Brain microvascular endothelial cell (primary cell): ENCODE data around the gene COLGALT1.

Experiments
- DNase-seq: peaks from one replicate; pipeline ENCODE4 v3.0.0-alpha.2; 2020
- H3K27ac ChIP-seq: fragments of 250-450 bp; sonication (Bioruptor Pico); 2 replicates; pipeline ENCODE4 v1.5.1; 2020; ENCODE audit warnings: mild to moderate bottlenecking, moderate library complexity
- H3K27me3 ChIP-seq: fragments of 250-450 bp; sonication (Bioruptor Pico); replicated peaks from 2 replicates; pipeline ENCODE4 v1.5.1; 2020; ENCODE audit warnings: mild to moderate bottlenecking
- H3K36me3 ChIP-seq: fragments of 250-450 bp; sonication (Bioruptor Pico); replicated peaks from 2 replicates; pipeline ENCODE4 v1.5.1; 2020; ENCODE audit warnings: mild to moderate bottlenecking
- H3K4me3 ChIP-seq: 2 replicates; pipeline ENCODE4 v1.5.1; 2011; ENCODE audit warnings: low read depth, mild to moderate bottlenecking, control low read depth, low read length, moderate library complexity
- CTCF ChIP-seq: IDR thresholded peaks from 2 replicates; pipeline ENCODE4 v1.5.1; 2011; ENCODE audit warnings: low read depth, mild to moderate bottlenecking, moderate library complexity, low read length, control low read depth, inconsistent platforms; ENCODE audit errors: missing control alignments
- in situ Hi-C: cut with HindIII; loops from 2 replicates; pipeline ENCODE4 v1.10.0; 2017; ENCODE audit warnings: low sequenced_read_pairs, low pct_ligation_motif_present

COLGALT1 gene

GRCh38 chr19:17576758-17577456, 21.5 kb downstream of the COLGALT1 start:
- peaks cover 79% of the 10 kb centered on the region for H3K36me3 ChIP-seq
- in situ Hi-C loops: no loop called here

GRCh38 chr19:17577457-17578097, 22.1 kb downstream of the COLGALT1 start:
- DNase-seq: no peak
- H3K27ac ChIP-seq: no peak overlapping the region
- no peak for TF ChIP-seq CTCF
- in situ Hi-C loops: no loop called here
- peaks cover 81% of the 10 kb centered on the region for H3K36me3 ChIP-seq
- no peaks in the 10 kb centered on the region for H3K27me3 ChIP-seq
- no peak overlapping the region for H3K4me3 ChIP-seq

More at GRCh38 chr19:17576758-17577456, 21.5 kb downstream of the COLGALT1 start:
- no peak for TF ChIP-seq CTCF
- Histone ChIP-seq H3K4me3 (no peak overlapping the region), H3K27me3 (no peaks in the 10 kb centered on the region), H3K27ac (no peak overlapping the region)
- DNase-seq: no peak

- Histone ChIP-seq H3K4me3 (no peak overlapping the region), H3K27me3 (no peaks in the 10 kb centered on the region), H3K36me3 (peaks cover 67% of the 10 kb centered on the region), H3K27ac (no peak overlapping the region)
- TF ChIP-seq CTCF: no peak
- DNase-seq: peak; percentile 40
- in situ Hi-C loops: no loop called here
Measured at GRCh38 chr19:17579661-17580244, 24.3 kb downstream of the COLGALT1 start.

GRCh38 chr19:17580470-17581144, 25.2 kb downstream of the COLGALT1 start:
- no peaks in the 10 kb centered on the region for H3K27me3 ChIP-seq
- no peak for DNase-seq
- H3K4me3 ChIP-seq: no peak overlapping the region
- no peak overlapping the region for H3K27ac ChIP-seq
- peak; percentile 35 for TF ChIP-seq CTCF
- in situ Hi-C loops: no loop called here
- H3K36me3 ChIP-seq: peaks cover 60% of the 10 kb centered on the region

GRCh38 chr19:17581211-17581874, 25.9 kb downstream of the COLGALT1 start:
- H3K4me3 ChIP-seq: no peak overlapping the region
- H3K27me3 ChIP-seq: no peaks in the 10 kb centered on the region
- no peak overlapping the region for H3K27ac ChIP-seq
- no peak for DNase-seq
- no peak for TF ChIP-seq CTCF
- peaks cover 54% of the 10 kb centered on the region for H3K36me3 ChIP-seq
- in situ Hi-C loops: no loop called here
